ENCODE measurements around the gene PFKFB3.

DNA sequence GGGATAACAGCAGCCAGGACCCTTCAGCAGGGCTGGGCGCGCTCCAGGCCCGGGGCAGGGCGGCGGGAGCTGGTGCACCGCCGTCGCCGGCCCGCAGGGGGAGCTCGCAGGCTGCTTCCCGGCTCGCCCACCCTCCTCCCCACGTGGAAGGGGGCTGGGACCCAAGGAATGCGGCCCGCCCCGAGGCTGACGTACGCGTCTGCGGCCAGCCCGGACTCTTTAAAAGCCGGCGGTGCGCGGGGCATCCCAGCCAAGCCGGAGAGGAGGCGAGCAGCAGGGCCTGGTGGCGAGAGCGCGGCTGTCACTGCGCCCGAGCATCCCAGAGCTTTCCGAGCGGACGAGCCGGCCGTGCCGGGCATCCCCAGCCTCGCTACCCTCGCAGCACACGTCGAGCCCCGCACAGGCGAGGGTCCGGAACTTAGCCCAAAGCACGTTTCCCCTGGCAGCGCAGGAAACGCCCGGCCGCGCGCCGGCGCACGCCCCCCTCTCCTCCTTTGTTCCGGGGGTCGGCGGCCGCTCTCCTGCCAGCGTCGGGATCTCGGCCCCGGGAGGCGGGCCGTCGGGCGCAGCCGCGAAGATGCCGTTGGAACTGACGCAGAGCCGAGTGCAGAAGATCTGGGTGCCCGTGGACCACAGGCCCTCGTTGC lies at the start of gene PFKFB3:
- peak; percentile 82 to 95 for TF ChIP-seq POLR2A (IDR thresholded peaks at IDR 0.05)
- TF ChIP-seq, protein P1, sequence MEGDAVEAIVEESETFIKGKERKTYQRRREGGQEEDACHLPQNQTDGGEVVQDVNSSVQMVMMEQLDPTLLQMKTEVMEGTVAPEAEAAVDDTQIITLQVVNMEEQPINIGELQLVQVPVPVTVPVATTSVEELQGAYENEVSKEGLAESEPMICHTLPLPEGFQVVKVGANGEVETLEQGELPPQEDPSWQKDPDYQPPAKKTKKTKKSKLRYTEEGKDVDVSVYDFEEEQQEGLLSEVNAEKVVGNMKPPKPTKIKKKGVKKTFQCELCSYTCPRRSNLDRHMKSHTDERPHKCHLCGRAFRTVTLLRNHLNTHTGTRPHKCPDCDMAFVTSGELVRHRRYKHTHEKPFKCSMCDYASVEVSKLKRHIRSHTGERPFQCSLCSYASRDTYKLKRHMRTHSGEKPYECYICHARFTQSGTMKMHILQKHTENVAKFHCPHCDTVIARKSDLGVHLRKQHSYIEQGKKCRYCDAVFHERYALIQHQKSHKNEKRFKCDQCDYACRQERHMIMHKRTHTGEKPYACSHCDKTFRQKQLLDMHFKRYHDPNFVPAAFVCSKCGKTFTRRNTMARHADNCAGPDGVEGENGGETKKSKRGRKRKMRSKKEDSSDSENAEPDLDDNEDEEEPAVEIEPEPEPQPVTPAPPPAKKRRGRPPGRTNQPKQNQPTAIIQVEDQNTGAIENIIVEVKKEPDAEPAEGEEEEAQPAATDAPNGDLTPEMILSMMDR (IDR thresholded peaks at IDR 0.05), result peak; percentile 96 to 98 (median 97)
- peak; percentile 98 to 100 (median 99) for TF ChIP-seq POLR2AphosphoS5 (IDR thresholded peaks at IDR 0.05)

Measured in sigmoid colon (tissue), 4 donors.